Epithelial cell of proximal tubule (primary cell): ENCODE data around the gene ABCA6. TPM values are rescaled to one million over a fixed set of nuclear protein-coding genes. Genes with fewer than 3 reads are reported as not detected.

ENCODE experiments used
- DNase-seq: peaks from one replicate; pipeline ENCODE4 v3.0.0-alpha.2; 2011; ENCODE audit warnings: low read depth
- H3K4me3 ChIP-seq: 2 replicates; pipeline ENCODE4 v1.5.1; 2011; ENCODE audit warnings: low read depth, mild to moderate bottlenecking, low read length
- total RNA-seq: library from RNA; depleted of rRNA; stranded (reverse); fragments of >200 nt; gene quantifications from 2 replicates; pipeline ENCODE4 v1.2.3, GENCODE V29; 2015
- TF ChIP-seq, protein P1 (sequence below): conservative IDR thresholded peaks from 2 replicates; pipeline ENCODE4 v1.5.1; 2012; ENCODE audit warnings: low read depth, mild to moderate bottlenecking, low read length

Gene ABCA6
- total RNA-seq, 1 donor from 2014 or later, result 0.06 TPM

- DNase-seq, result no peak
- no peak overlapping the region for H3K4me3 ChIP-seq
- TF ChIP-seq, protein P1, sequence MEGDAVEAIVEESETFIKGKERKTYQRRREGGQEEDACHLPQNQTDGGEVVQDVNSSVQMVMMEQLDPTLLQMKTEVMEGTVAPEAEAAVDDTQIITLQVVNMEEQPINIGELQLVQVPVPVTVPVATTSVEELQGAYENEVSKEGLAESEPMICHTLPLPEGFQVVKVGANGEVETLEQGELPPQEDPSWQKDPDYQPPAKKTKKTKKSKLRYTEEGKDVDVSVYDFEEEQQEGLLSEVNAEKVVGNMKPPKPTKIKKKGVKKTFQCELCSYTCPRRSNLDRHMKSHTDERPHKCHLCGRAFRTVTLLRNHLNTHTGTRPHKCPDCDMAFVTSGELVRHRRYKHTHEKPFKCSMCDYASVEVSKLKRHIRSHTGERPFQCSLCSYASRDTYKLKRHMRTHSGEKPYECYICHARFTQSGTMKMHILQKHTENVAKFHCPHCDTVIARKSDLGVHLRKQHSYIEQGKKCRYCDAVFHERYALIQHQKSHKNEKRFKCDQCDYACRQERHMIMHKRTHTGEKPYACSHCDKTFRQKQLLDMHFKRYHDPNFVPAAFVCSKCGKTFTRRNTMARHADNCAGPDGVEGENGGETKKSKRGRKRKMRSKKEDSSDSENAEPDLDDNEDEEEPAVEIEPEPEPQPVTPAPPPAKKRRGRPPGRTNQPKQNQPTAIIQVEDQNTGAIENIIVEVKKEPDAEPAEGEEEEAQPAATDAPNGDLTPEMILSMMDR, result no peak
Measured at GRCh38 chr17:69143151-69143550, 1.5 kb upstream of the ABCA6 start.

DNA sequence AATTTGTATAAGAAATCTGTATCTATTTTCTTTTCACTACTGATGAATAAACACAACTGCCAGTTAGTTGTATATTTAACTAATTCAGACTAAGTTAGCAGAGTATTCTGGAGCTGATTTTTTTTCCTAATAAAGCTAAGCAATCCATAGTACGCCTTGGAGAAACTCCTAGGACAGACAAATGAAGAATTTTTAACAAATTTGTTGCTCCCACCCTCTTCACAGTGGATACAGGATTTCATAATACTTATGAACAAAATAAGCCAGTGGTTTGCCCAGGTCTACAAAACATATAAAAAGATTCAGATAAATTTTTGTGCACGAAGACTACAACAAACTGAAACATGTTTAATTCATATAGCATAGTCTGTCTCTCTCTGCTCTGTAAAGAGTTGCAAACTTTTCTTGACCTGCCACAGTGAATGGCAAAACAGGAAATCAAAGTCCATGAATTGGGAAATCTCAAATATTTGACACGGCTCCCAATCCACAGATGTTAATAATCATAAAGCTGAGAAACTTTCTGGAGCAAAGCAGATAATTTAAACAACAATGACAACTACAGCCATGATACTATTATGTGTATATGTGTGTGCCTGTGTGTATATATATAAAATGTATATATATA lies 594 bp upstream of the ABCA6 start:
- no peak for DNase-seq
- TF ChIP-seq, protein P1, result no peak
- no peak overlapping the region for H3K4me3 ChIP-seq

DNA sequence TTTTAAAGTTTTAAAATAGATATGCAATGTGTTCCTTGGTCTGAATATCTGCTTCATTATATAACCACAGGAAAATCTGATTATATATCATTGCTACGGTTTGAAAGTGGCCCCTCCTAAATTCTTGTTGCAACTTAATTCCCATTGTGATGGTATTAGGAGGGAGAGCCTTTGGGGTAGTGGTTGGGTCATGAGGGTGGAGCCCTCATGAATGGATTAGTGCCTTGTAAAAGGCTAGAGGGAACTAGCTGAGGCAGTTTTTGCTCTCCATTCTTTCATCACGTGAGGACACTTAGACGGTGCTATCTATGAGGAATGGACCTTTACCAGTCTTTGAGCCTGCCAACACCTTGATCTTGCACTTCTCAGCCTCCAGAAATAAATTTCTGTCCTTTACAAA lies 7.6 kb downstream of the ABCA6 start:
- H3K4me3 ChIP-seq, result no peak overlapping the region
- DNase-seq, result no peak
- TF ChIP-seq, protein P1, result no peak

GRCh38 chr17:69130627-69131296 lies 10.9 kb downstream of the ABCA6 start:
- DNase-seq, result no peak
- no peak overlapping the region for H3K4me3 ChIP-seq
- TF ChIP-seq, protein P1, result no peak

GRCh38 chr17:69123626-69124025 lies 18.1 kb downstream of the ABCA6 start:
- TF ChIP-seq, protein P1, result no peak
- no peak overlapping the region for H3K4me3 ChIP-seq

GRCh38 chr17:69122065-69122464 lies 19.6 kb downstream of the ABCA6 start:
- TF ChIP-seq, protein P1, result no peak
- DNase-seq, result no peak
- no peak overlapping the region for H3K4me3 ChIP-seq

More at GRCh38 chr17:69123626-69124025, 18.1 kb downstream of the ABCA6 start:
- no peak for DNase-seq
